Measurements from ENCODE around the gene SLC6A19. TPM values are rescaled to one million over a fixed set of nuclear protein-coding genes. Genes with fewer than 3 reads are reported as not detected.

SLC6A19 gene
- total and polyA plus RNA-seq, 4 donors = 0.06 TPM; not detected in 3

DNA sequence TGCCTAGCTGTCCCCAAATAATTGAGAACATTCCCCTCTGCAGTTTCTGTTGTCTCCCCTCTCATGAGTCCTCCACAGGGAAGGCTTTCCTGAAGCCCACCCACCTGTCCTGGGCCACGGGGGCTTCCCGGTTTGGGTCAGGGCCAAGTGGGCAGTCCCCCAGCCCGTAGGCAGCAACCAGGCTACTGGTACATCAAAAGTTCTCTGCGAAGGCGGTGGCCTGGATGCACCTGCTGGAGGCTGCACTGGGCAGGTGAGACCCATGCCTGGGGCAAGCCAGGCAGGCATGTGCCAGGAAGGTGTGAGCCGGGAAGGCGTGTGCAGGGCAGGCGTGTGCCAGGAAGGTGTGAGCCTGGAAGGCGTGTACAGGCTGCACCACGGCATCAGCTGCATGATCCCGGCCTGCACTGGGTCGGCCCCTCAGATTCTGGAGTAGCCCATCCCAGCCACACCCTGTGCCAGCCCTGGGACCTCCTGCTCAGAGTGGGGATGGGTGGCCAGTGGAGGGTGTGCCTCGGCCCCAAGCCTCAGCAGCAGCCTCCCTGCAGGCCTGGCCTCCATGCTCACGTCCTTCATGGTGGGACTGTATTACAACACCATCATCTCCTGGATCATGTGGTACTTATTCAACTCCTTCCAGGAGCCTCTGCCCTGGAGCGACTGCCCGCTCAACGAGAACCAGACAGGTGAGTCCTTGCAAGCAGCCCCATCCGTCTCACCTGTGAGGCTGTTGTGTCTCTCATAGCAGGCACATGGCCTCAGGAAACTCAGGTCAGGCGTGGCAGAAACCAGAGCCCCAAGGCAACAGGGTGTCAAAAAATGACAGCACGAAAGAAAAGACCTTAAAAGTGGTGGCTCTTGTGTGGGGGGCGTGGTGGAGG is 8.7 kb downstream of the SLC6A19 start:
- H3K27ac ChIP-seq (ENCODE audit: low read depth in 1 of 2, low read length in 1 of 2) = no peak overlapping the region
- DNase-seq (no peak), ATAC-seq (ENCODE audit: insufficient read depth, low FRiP score) (no peak)
- no peaks in the 10 kb centered on the region for H3K36me3 ChIP-seq (ENCODE audit: control insufficient read depth in 4 of 4, insufficient read depth in 4 of 4, low read length in 4 of 4)
- TF ChIP-seq, protein P1, sequence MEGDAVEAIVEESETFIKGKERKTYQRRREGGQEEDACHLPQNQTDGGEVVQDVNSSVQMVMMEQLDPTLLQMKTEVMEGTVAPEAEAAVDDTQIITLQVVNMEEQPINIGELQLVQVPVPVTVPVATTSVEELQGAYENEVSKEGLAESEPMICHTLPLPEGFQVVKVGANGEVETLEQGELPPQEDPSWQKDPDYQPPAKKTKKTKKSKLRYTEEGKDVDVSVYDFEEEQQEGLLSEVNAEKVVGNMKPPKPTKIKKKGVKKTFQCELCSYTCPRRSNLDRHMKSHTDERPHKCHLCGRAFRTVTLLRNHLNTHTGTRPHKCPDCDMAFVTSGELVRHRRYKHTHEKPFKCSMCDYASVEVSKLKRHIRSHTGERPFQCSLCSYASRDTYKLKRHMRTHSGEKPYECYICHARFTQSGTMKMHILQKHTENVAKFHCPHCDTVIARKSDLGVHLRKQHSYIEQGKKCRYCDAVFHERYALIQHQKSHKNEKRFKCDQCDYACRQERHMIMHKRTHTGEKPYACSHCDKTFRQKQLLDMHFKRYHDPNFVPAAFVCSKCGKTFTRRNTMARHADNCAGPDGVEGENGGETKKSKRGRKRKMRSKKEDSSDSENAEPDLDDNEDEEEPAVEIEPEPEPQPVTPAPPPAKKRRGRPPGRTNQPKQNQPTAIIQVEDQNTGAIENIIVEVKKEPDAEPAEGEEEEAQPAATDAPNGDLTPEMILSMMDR (IDR thresholded peaks at IDR 0.05; ENCODE audit: control extremely low read depth, extremely low read depth) = no peak
- no peak overlapping the region for H3K4me3 ChIP-seq
- H3K9ac ChIP-seq (ENCODE audit: insufficient read depth in 1 of 2, low read length in 2 of 2) = no peak overlapping the region
- H3K27me3 ChIP-seq (ENCODE audit: control insufficient read depth in 3 of 3, insufficient read depth in 3 of 3, low read length in 2 of 3) = peaks cover 0 to 4% (median 3%) of the 10 kb centered on the region in 3 donors
- no peaks in the 10 kb centered on the region for H3K9me3 ChIP-seq (ENCODE audit: control insufficient read depth in 4 of 4, insufficient read depth in 3 of 4, low read length in 3 of 4)
- peaks cover 0 to 3% (median 0%) of the 10 kb centered on the region in 5 donors for H3K4me1 ChIP-seq (ENCODE audit: control insufficient read depth in 5 of 5, insufficient read depth in 5 of 5, low read length in 5 of 5)
- WGBS, 2 donors = 84 to 88% methylated on average over 21 of the region's 21 CpGs

DNA sequence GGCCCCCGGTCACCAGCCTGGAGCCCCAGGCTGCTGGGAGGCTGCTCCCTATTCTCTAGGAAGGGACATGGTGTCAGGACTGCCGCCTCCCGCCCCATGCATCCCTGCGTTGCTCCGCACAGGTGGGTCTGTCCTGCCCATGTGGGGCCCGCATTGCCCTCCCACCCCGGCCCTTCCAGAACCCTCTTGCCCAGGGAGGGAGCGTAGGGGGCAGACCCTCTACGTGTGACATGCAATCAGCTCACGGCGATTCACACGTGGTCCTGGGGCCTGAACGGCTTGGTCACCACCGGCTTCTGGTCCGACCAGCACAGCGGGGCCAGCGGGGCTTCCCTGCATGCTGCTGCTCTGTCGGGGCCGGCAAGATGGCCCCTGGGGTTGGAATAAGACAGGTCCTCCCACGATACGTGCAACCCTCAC is 9.4 kb downstream of the SLC6A19 start:
- H3K27ac ChIP-seq (ENCODE audit: low read depth in 1 of 2, low read length in 1 of 2) = no peak overlapping the region
- H3K36me3 ChIP-seq (ENCODE audit: control insufficient read depth in 4 of 4, insufficient read depth in 4 of 4, low read length in 4 of 4) = no peaks in the 10 kb centered on the region
- DNase-seq (no peak), ATAC-seq (ENCODE audit: insufficient read depth, low FRiP score) (no peak)
- TF ChIP-seq, protein P1 (IDR thresholded peaks at IDR 0.05; ENCODE audit: control extremely low read depth, extremely low read depth) = no peak
- no peak overlapping the region for H3K9ac ChIP-seq (ENCODE audit: insufficient read depth in 1 of 2, low read length in 2 of 2)
- peaks cover 0 to 4% (median 3%) of the 10 kb centered on the region in 3 donors for H3K27me3 ChIP-seq (ENCODE audit: control insufficient read depth in 3 of 3, insufficient read depth in 3 of 3, low read length in 2 of 3)
- H3K9me3 ChIP-seq (ENCODE audit: control insufficient read depth in 4 of 4, insufficient read depth in 3 of 4, low read length in 3 of 4) = peaks cover 0 to 6% (median 0%) of the 10 kb centered on the region in 4 donors
- no peak overlapping the region for H3K4me3 ChIP-seq
- no peaks in the 10 kb centered on the region for H3K4me1 ChIP-seq (ENCODE audit: control insufficient read depth in 5 of 5, insufficient read depth in 5 of 5, low read length in 5 of 5)
- WGBS, 2 donors = 82 to 84% methylated on average over 20 to 21 of the region's 21 CpGs

DNA sequence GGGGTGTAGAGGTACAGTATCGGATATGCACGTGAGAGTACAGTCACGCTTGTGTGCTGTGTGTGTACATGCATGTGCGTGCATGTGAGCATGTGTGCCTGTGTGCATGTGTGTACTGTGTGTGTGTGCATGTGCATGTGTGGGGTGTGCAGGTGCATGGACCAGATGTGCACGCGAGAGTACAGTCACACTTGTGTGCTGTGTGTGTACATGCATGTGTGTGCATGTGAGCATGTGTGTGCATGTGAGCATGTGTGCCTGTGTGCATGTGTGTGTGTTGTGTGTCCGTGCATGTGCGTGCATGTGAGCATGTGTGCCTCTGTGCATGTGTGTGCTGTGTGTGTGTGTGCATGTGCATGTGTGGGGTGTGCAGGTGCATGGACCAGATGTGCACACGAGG is 10.3 kb downstream of the SLC6A19 start:
- DNase-seq (no peak), ATAC-seq (ENCODE audit: insufficient read depth, low FRiP score) (no peak)
- TF ChIP-seq, protein P1 (IDR thresholded peaks at IDR 0.05; ENCODE audit: control extremely low read depth, extremely low read depth) = no peak
- WGBS, 2 donors = 95 to 100% methylated on average over 9 of the region's 9 CpGs
- H3K27ac ChIP-seq (ENCODE audit: low read depth in 1 of 2, low read length in 1 of 2) = no peak overlapping the region
- H3K4me1 ChIP-seq (ENCODE audit: control insufficient read depth in 5 of 5, insufficient read depth in 5 of 5, low read length in 5 of 5) = no peaks in the 10 kb centered on the region
- no peak overlapping the region for H3K9ac ChIP-seq (ENCODE audit: insufficient read depth in 1 of 2, low read length in 2 of 2)
- no peak overlapping the region for H3K4me3 ChIP-seq
- peaks cover 0 to 7% (median 0%) of the 10 kb centered on the region in 4 donors for H3K9me3 ChIP-seq (ENCODE audit: control insufficient read depth in 4 of 4, insufficient read depth in 3 of 4, low read length in 3 of 4)
- H3K27me3 ChIP-seq (ENCODE audit: control insufficient read depth in 3 of 3, insufficient read depth in 3 of 3, low read length in 2 of 3) = peaks cover 0 to 4% (median 3%) of the 10 kb centered on the region in 3 donors
- no peaks in the 10 kb centered on the region for H3K36me3 ChIP-seq (ENCODE audit: control insufficient read depth in 4 of 4, insufficient read depth in 4 of 4, low read length in 4 of 4)

Measured in lung (tissue), 12 donors.